ENCODE measurements around the gene NIT1. TPM values are rescaled to one million over a fixed set of nuclear protein-coding genes. Genes with fewer than 3 reads are reported as not detected.

The NIT1 gene
- total and polyA plus RNA-seq, 2 donors (not counting 3 experiments of a cell fraction or from before 2014, with no cell fraction given): 20.3 to 26.5 TPM

DNA sequence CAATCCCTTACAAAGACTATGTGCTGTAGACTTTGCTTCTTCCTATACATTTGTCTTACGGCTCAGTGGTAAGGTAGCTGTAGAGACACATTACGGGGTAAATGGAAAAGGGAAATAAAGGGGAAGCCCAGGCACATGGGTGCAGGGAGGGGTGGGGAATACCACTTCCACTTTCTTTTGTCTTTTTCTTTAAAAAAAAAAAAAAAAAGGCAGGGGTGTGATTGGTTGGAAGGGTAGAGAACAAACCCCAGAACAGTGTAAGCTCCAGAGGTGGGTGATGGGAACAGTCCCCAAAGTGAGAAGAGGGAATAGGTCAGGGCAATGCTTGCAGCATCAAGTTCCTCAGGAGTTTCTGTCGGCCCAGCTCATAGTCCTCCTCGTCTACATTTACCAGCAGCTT lies 3.9 kb downstream of the NIT1 start:
- no peak for DNase-seq (ENCODE audit: low read depth, low spot score)
- Histone ChIP-seq H3K4me1 (ENCODE audit: control insufficient read depth, extremely low read depth, insufficient read depth, low read length) (peaks cover 11% of the 10 kb centered on the region), H3K79me2 (ENCODE audit: control insufficient read depth, insufficient read depth, low read length) (peaks cover 29% of the 10 kb centered on the region), H3K9me1 (replicated peaks; ENCODE audit: control insufficient read depth, extremely low read depth, insufficient read depth, low read length) (no peaks in the 10 kb centered on the region), H3K36me3 (ENCODE audit: control insufficient read depth in 2 of 2, extremely low read depth in 1 of 2, insufficient read depth in 2 of 2, low read length in 2 of 2) (peaks cover 18 to 39% of the 10 kb centered on the region in 2 experiments), H3K27me3 (ENCODE audit: control insufficient read depth in 2 of 2, insufficient read depth in 2 of 2, low read length in 2 of 2) (no peaks in the 10 kb centered on the region), H3K9ac (replicated peaks; ENCODE audit: extremely low read depth, insufficient read depth, low read length) (no peak overlapping the region), H2AFZ (ENCODE audit: low read depth, low read length) (no peak overlapping the region), H3K27ac (ENCODE audit: insufficient read depth, low read depth, low read length) (no peak overlapping the region), H4K20me1 (replicated peaks; ENCODE audit: control insufficient read depth, extremely low read depth, insufficient read depth, low read length) (no peaks in the 10 kb centered on the region), H3K9me3 (replicated peaks; ENCODE audit: control insufficient read depth, insufficient read depth, low read length) (no peaks in the 10 kb centered on the region), H3K4me2 (ENCODE audit: insufficient read depth, low read length) (no peak overlapping the region), H3K4me3 (replicated peaks in 1 of 3; ENCODE audit: insufficient read depth in 1 of 3, low read depth in 1 of 3, low read length in 3 of 3) (no peak overlapping the region)
- no peak for FAIRE-seq
- ChIA-PET POLR2A (no interaction called here), CTCF (interaction anchor here (1.0 to 1.1 kb wide), 2 partner anchors 14 to 19 kb away, joined by 3 to 5 read pairs; no protein-coding TSS in a partner anchor)
- dilution Hi-C loops (cut with MboI; ENCODE audit: extremely low pct_ligation_motif_present, low sequenced_read_pairs): no loop called here
- no TSS peak for BruUV-seq (replicated peaks)
- TF ChIP-seq, protein P1, sequence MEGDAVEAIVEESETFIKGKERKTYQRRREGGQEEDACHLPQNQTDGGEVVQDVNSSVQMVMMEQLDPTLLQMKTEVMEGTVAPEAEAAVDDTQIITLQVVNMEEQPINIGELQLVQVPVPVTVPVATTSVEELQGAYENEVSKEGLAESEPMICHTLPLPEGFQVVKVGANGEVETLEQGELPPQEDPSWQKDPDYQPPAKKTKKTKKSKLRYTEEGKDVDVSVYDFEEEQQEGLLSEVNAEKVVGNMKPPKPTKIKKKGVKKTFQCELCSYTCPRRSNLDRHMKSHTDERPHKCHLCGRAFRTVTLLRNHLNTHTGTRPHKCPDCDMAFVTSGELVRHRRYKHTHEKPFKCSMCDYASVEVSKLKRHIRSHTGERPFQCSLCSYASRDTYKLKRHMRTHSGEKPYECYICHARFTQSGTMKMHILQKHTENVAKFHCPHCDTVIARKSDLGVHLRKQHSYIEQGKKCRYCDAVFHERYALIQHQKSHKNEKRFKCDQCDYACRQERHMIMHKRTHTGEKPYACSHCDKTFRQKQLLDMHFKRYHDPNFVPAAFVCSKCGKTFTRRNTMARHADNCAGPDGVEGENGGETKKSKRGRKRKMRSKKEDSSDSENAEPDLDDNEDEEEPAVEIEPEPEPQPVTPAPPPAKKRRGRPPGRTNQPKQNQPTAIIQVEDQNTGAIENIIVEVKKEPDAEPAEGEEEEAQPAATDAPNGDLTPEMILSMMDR (IDR thresholded peaks at IDR 0.05; ENCODE audit: extremely low read depth in 1 of 2, insufficient read depth in 1 of 2, low read depth in 1 of 2, low read length in 2 of 2): no peak
- TF ChIP-seq EZH2 (IDR thresholded peaks at IDR 0.05; ENCODE audit: borderline replicate concordance, low read depth, low read length, severe bottlenecking) (no peak), JUN (IDR thresholded peaks at IDR 0.05; ENCODE audit: borderline replicate concordance, insufficient read depth, insufficient read length, low read depth) (no peak), MYC (IDR thresholded peaks at IDR 0.05; ENCODE audit: low read depth, low read length) (no peak), FOS (IDR thresholded peaks at IDR 0.05; ENCODE audit: borderline replicate concordance, insufficient read depth, low read length) (no peak), POLR2AphosphoS5 (IDR thresholded peaks at IDR 0.05; ENCODE audit: insufficient read depth, low read depth, low read length) (no peak), POLR2A (IDR thresholded peaks at IDR 0.05; ENCODE audit: low read depth, low read length) (no peak), GATA2 (IDR thresholded peaks at IDR 0.05; ENCODE audit: insufficient read depth, insufficient read length, low read depth, low read length) (no peak)
- TF ChIP-seq, protein P2, sequence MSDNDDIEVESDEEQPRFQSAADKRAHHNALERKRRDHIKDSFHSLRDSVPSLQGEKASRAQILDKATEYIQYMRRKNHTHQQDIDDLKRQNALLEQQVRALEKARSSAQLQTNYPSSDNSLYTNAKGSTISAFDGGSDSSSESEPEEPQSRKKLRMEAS (IDR thresholded peaks at IDR 0.05; ENCODE audit: insufficient read depth, insufficient read length): no peak
- intact Hi-C loops (cut with micrococcal nuclease): no loop called here

Measured in endothelial cell of umbilical vein (primary cell).